Measurements from ENCODE around the gene CARD19.

The CARD19 gene

GRCh38 chr9:93120846-93121315 lies 24.9 kb downstream of the CARD19 start:
- no peak overlapping the region for H3K4me2 ChIP-seq (ENCODE audit: low read depth, low read length)
- no peaks in the 10 kb centered on the region for H3F3A ChIP-seq (ENCODE audit: insufficient read depth, low read length)
- H3K4me3 ChIP-seq (ENCODE audit: low read length), result no peak overlapping the region
- no peak for TF ChIP-seq EZH2phosphoT487 (IDR thresholded peaks at IDR 0.05; ENCODE audit: low read length)
- no peak for TF ChIP-seq EZH2 (optimal IDR thresholded peaks at IDR 0.05; ENCODE audit: low read depth, low read length)
- no peak for TF ChIP-seq CTCF (IDR thresholded peaks at IDR 0.05; ENCODE audit: low read length)
- no peaks in the 10 kb centered on the region for H3K36me3 ChIP-seq (replicated peaks; ENCODE audit: insufficient read depth, low read length)
- no peak overlapping the region for H3K27ac ChIP-seq (ENCODE audit: low read length)
- no peak for DNase-seq
- no peaks in the 10 kb centered on the region for H3K79me2 ChIP-seq (ENCODE audit: low read length)
- H3K9me2 ChIP-seq (replicated peaks; ENCODE audit: insufficient read depth, low read length), result no peaks in the 10 kb centered on the region
- H3K27me3 ChIP-seq (replicated peaks; ENCODE audit: insufficient read depth, low read length), result no peaks in the 10 kb centered on the region
- H2AFZ ChIP-seq (ENCODE audit: low read length), result no peak overlapping the region
- H4K20me1 ChIP-seq (ENCODE audit: insufficient read depth, low read length), result no peaks in the 10 kb centered on the region
- no peak overlapping the region for H3K9ac ChIP-seq (ENCODE audit: low read length)
- no peaks in the 10 kb centered on the region; the same call in 1 of the 2 replicates for H3K4me1 ChIP-seq (ENCODE audit: low read length)
- H3K9me3 ChIP-seq (replicated peaks; ENCODE audit: insufficient read depth, low read length), result no peaks in the 10 kb centered on the region

GRCh38 chr9:93121316-93122241 lies 25.6 kb downstream of the CARD19 start:
- Histone ChIP-seq H3K4me2 (ENCODE audit: low read depth, low read length) (no peak overlapping the region), H3K27me3 (replicated peaks; ENCODE audit: insufficient read depth, low read length) (no peaks in the 10 kb centered on the region), H3K79me2 (ENCODE audit: low read length) (no peaks in the 10 kb centered on the region), H3K4me3 (ENCODE audit: low read length) (no peak overlapping the region), H4K20me1 (ENCODE audit: insufficient read depth, low read length) (no peaks in the 10 kb centered on the region), H3K36me3 (replicated peaks; ENCODE audit: insufficient read depth, low read length) (no peaks in the 10 kb centered on the region), H2AFZ (ENCODE audit: low read length) (no peak overlapping the region), H3F3A (ENCODE audit: insufficient read depth, low read length) (no peaks in the 10 kb centered on the region), H3K9me2 (replicated peaks; ENCODE audit: insufficient read depth, low read length) (no peaks in the 10 kb centered on the region), H3K9me3 (replicated peaks; ENCODE audit: insufficient read depth, low read length) (no peaks in the 10 kb centered on the region), H3K9ac (ENCODE audit: low read length) (no peak overlapping the region), H3K27ac (ENCODE audit: low read length) (no peak overlapping the region), H3K4me1 (ENCODE audit: low read length) (no peaks in the 10 kb centered on the region)
- TF ChIP-seq EZH2 (optimal IDR thresholded peaks at IDR 0.05; ENCODE audit: low read depth, low read length), result no peak
- no peak for TF ChIP-seq EZH2phosphoT487 (IDR thresholded peaks at IDR 0.05; ENCODE audit: low read length)
- no peak for TF ChIP-seq CTCF (IDR thresholded peaks at IDR 0.05; ENCODE audit: low read length)
- no peak for DNase-seq

DNA sequence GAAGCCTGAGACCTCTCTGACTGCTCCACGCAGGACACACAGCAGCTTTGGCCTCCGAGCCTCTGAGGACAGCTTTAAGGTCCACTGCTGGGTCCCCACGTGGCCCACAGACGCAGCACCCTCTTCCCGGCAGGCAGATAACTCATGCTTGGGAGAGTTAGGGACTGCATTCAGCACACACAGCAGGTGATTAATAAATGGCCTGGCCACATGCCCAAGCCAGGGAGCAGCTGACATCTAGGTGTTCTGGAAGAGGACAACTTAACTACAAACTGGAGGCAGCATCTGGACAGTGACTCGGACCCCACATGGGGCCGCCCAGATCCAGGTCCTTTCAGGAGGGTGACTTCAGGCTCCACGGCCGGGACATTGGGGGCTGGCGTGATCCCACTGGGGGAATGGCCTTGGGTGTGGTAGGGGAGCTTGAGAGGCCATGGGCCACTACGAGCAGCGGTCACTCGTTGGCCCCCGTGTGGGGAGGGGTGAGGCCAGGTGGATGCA lies 26.8 kb downstream of the CARD19 start:
- Histone ChIP-seq H2AFZ (ENCODE audit: low read length) (no peak overlapping the region), H3K27ac (ENCODE audit: low read length) (no peak overlapping the region), H3K9me3 (replicated peaks; ENCODE audit: insufficient read depth, low read length) (no peaks in the 10 kb centered on the region), H3K9me2 (replicated peaks; ENCODE audit: insufficient read depth, low read length) (no peaks in the 10 kb centered on the region), H3F3A (ENCODE audit: insufficient read depth, low read length) (no peaks in the 10 kb centered on the region), H3K36me3 (replicated peaks; ENCODE audit: insufficient read depth, low read length) (no peaks in the 10 kb centered on the region), H3K9ac (ENCODE audit: low read length) (no peak overlapping the region), H3K4me3 (ENCODE audit: low read length) (no peak overlapping the region), H3K79me2 (ENCODE audit: low read length) (0 out of 2 replicates have a peak, but pooled peaks cover 2% of the 10 kb centered on the region), H3K4me1 (ENCODE audit: low read length) (no peaks in the 10 kb centered on the region), H4K20me1 (ENCODE audit: insufficient read depth, low read length) (no peaks in the 10 kb centered on the region), H3K27me3 (replicated peaks; ENCODE audit: insufficient read depth, low read length) (no peaks in the 10 kb centered on the region), H3K4me2 (ENCODE audit: low read depth, low read length) (no peak overlapping the region)
- no peak for DNase-seq
- TF ChIP-seq CTCF (IDR thresholded peaks at IDR 0.05; ENCODE audit: low read length) (no peak), EZH2 (optimal IDR thresholded peaks at IDR 0.05; ENCODE audit: low read depth, low read length) (no peak), EZH2phosphoT487 (IDR thresholded peaks at IDR 0.05; ENCODE audit: low read length) (no peak)

Measured in MM.1S (cell line).